H1 (cell line): Measurements from ENCODE around the gene BPGM. TPM values are rescaled to one million over a fixed set of nuclear protein-coding genes. Genes with fewer than 3 reads are reported as not detected.

Experiments used
- CTCF ChIA-PET: fragments of 300-600 bp; sonication (Branson Sonifier 250); formaldehyde crosslinking; loops from one replicate; lab custom pipeline; 2021; ENCODE audit not compliant: partially characterized antibody; lab: Charles Lee
- POLR2A ChIA-PET: fragments of 300-600 bp; sonication (Branson Sonifier 250); formaldehyde crosslinking; loops from one replicate; lab custom pipeline; 2021; ENCODE audit warnings: inconsistent platforms; ENCODE audit not compliant: partially characterized antibody; lab: Charles Lee
- DNase-seq, 2 experiments: peaks; one replicate each; pipeline versions ENCODE4 v3.0.0 to v3.0.0-alpha.2; 2010 to 2022; ENCODE audit warnings: low spot score in 2 of 2, low read depth in 1 of 2, mixed read lengths in 1 of 2
- FAIRE-seq: peaks from 2 replicates; lab custom pipeline; 2011; peaks lifted over from hg19 to GRCh38; lab: Jason Lieb, UNC
- H2AFZ ChIP-seq: 2 replicates; pipeline ENCODE4 v1.8.1; 2012; ENCODE audit warnings: low read length, inconsistent platforms
- H2AK5ac ChIP-seq: 2 replicates; pipeline ENCODE4 v1.6.1; 2013; ENCODE audit warnings: low read depth, low read length
- H2BK120ac ChIP-seq: replicated peaks from 2 replicates; pipeline ENCODE3; 2013; ENCODE audit warnings: low read depth, low read length, inconsistent platforms
- H2BK12ac ChIP-seq: 2 replicates; pipeline ENCODE4 v1.6.1; 2013; ENCODE audit warnings: low read depth, low read length
- H2BK15ac ChIP-seq: 2 replicates; pipeline ENCODE4 v1.6.1; 2013; ENCODE audit warnings: low read length
- H2BK20ac ChIP-seq: 2 replicates; pipeline ENCODE4 v1.6.1; 2013; ENCODE audit warnings: low read length
- H2BK5ac ChIP-seq: 2 replicates; pipeline ENCODE4 v1.6.1; 2013; ENCODE audit warnings: low read depth, low read length
- H3K14ac ChIP-seq: 2 replicates; pipeline ENCODE4 v1.6.1; 2013; ENCODE audit warnings: inconsistent platforms; ENCODE audit not compliant: insufficient read length
- H3K18ac ChIP-seq: 2 replicates; pipeline ENCODE4 v1.6.1; 2013; ENCODE audit warnings: low read length; ENCODE audit errors: extremely low read depth
- H3K23ac ChIP-seq: 2 replicates; pipeline ENCODE4 v1.6.1; 2013; ENCODE audit warnings: inconsistent platforms; ENCODE audit not compliant: insufficient read length
- H3K23me2 ChIP-seq: 2 replicates; pipeline ENCODE4 v1.6.1; 2013; ENCODE audit warnings: low read depth, low read length
- H3K27ac ChIP-seq: 2 replicates; pipeline ENCODE4 v1.6.1; 2011; ENCODE audit warnings: low read depth, low read length, inconsistent platforms
- H3K27me3 ChIP-seq, 4 experiments: replicated peaks in 1 of 4; 1 replicate in 1 of 4; 2 replicates in 3 of 4; pipeline versions ENCODE4 v1.6.1 to v1.8.1; 2011 to 2013; ENCODE audit warnings: low read length in 3 of 4, mild to moderate bottlenecking in 3 of 4, inconsistent platforms in 2 of 4, mixed read lengths in 2 of 4, moderate library complexity in 1 of 4; ENCODE audit not compliant: control insufficient read depth in 3 of 4, insufficient read depth in 3 of 4; ENCODE audit errors: extremely low read depth in 1 of 4
- H3K36me3 ChIP-seq, 4 experiments: 2 replicates each; pipeline versions ENCODE4 v1.6.1 to v1.8.1; 2011 to 2013; ENCODE audit warnings: mild to moderate bottlenecking in 4 of 4, low read length in 3 of 4, moderate library complexity in 2 of 4, control low read depth in 1 of 4, inconsistent platforms in 1 of 4; ENCODE audit not compliant: insufficient read depth in 4 of 4, control insufficient read depth in 2 of 4
- H3K4ac ChIP-seq: replicated peaks from 2 replicates; pipeline ENCODE3; 2013; ENCODE audit warnings: low read length, low read depth, mixed read lengths, inconsistent platforms; ENCODE audit not compliant: insufficient read length
- H3K4me1 ChIP-seq, 4 experiments: replicated peaks in 1 of 4; 1 replicate in 1 of 4; 2 replicates in 3 of 4; pipeline versions ENCODE4 v1.6.1 to v1.8.1; 2011 to 2013; ENCODE audit warnings: low read length in 3 of 4, inconsistent platforms in 2 of 4, mixed read lengths in 1 of 4; ENCODE audit not compliant: insufficient read depth in 4 of 4, control insufficient read depth in 3 of 4
- H3K4me2 ChIP-seq, 2 experiments: 2 replicates each; pipeline versions ENCODE4 v1.6.1 to v1.8.1; 2011 to 2013; ENCODE audit warnings: low read depth in 2 of 2, low read length in 2 of 2, control low read depth in 1 of 2, inconsistent platforms in 1 of 2, mild to moderate bottlenecking in 1 of 2; ENCODE audit not compliant: insufficient read depth in 1 of 2
- H3K4me3 ChIP-seq, 4 experiments: fragments of 200-600, 300-600 bp in 1 of 4; sonication (generic), shearing (Covaris generic), sonication (Bioruptor Twin) in 1 of 4; 2 replicates each; pipeline versions ENCODE4 v1.5.1 to v1.8.1; 2011 to 2016; ENCODE audit warnings: low read length in 4 of 4, low read depth in 3 of 4, control low read depth in 2 of 4, inconsistent platforms in 2 of 4, mild to moderate bottlenecking in 2 of 4, mixed read lengths in 1 of 4, moderate library complexity in 1 of 4; ENCODE audit not compliant: insufficient read depth in 2 of 4; ENCODE audit errors: extremely low read depth in 1 of 4
- H3K56ac ChIP-seq: replicated peaks from 2 replicates; pipeline ENCODE3; 2013; ENCODE audit warnings: low read depth, mild to moderate bottlenecking, mixed read lengths, low read length, inconsistent platforms; ENCODE audit not compliant: insufficient read length
- H3K79me1 ChIP-seq: 2 replicates; pipeline ENCODE4 v1.6.1; 2013; ENCODE audit warnings: low read depth, low read length, control low read depth
- H3K79me2 ChIP-seq, 2 experiments: 2 replicates each; pipeline versions ENCODE4 v1.6.1 to v1.8.1; 2012 to 2013; ENCODE audit warnings: low read length in 2 of 2, mild to moderate bottlenecking in 2 of 2, inconsistent platforms in 1 of 2; ENCODE audit not compliant: insufficient read depth in 2 of 2, control insufficient read depth in 1 of 2
- H3K9ac ChIP-seq, 4 experiments: replicated peaks in 1 of 4; 1 replicate in 1 of 4; 2 replicates in 3 of 4; pipeline versions ENCODE4 v1.6.1 to v1.8.1; 2011 to 2013; ENCODE audit warnings: low read depth in 3 of 4, low read length in 3 of 4, control low read depth in 2 of 4, mild to moderate bottlenecking in 2 of 4, moderate library complexity in 2 of 4, inconsistent platforms in 1 of 4; ENCODE audit errors: extremely low read depth in 1 of 4
- H3K9me3 ChIP-seq, 2 experiments: 2 replicates each; pipeline versions ENCODE4 v1.6.1 to v1.8.1; 2012 to 2013; ENCODE audit warnings: mild to moderate bottlenecking in 2 of 2, moderate library complexity in 2 of 2, control low read depth in 1 of 2, inconsistent platforms in 1 of 2, low read depth in 1 of 2, low read length in 1 of 2, mixed read lengths in 1 of 2; ENCODE audit not compliant: insufficient read depth in 2 of 2
- H4K20me1 ChIP-seq, 2 experiments: replicated peaks in 1 of 2; 2 replicates each; pipeline versions ENCODE3 to v1.8.1; 2011 to 2013; ENCODE audit warnings: inconsistent platforms in 2 of 2, low read length in 2 of 2, mild to moderate bottlenecking in 1 of 2; ENCODE audit not compliant: insufficient read depth in 2 of 2, control insufficient read depth in 1 of 2
- H4K5ac ChIP-seq: 2 replicates; pipeline ENCODE4 v1.6.1; 2013; ENCODE audit warnings: low read length, low read depth, mixed read lengths, inconsistent platforms; ENCODE audit not compliant: insufficient read length
- H4K8ac ChIP-seq: 2 replicates; pipeline ENCODE4 v1.8.0; 2013; ENCODE audit warnings: mild to moderate bottlenecking, moderate library complexity, low read length, inconsistent platforms; ENCODE audit not compliant: insufficient read depth; ENCODE audit errors: extremely low read depth
- H4K91ac ChIP-seq: replicated peaks from 2 replicates; pipeline ENCODE3; 2013; ENCODE audit warnings: low read length, mixed read lengths, inconsistent platforms; ENCODE audit not compliant: insufficient read length
- CEBPB ChIP-seq: IDR thresholded peaks from 2 replicates; pipeline ENCODE4 v1.6.1; 2012; ENCODE audit warnings: low read depth, low read length
- CHD1 ChIP-seq: IDR thresholded peaks from 2 replicates; pipeline ENCODE4 v1.6.1; 2012; ENCODE audit warnings: low read depth, low read length, improper control_type of control experiment
- JUN ChIP-seq: IDR thresholded peaks from 2 replicates; pipeline ENCODE4 v1.6.1; 2011; ENCODE audit warnings: low read depth, mild to moderate bottlenecking, improper control_type of control experiment, low read length
- NANOG ChIP-seq: IDR thresholded peaks from 2 replicates; pipeline ENCODE4 v1.6.1; 2011; ENCODE audit warnings: low read length, low read depth, mild to moderate bottlenecking, inconsistent platforms; ENCODE audit not compliant: insufficient read depth, poor library complexity, severe bottlenecking
- NRF1 ChIP-seq: IDR thresholded peaks from 2 replicates; pipeline ENCODE4 v1.6.1; 2011; ENCODE audit warnings: mild to moderate bottlenecking, low read depth, low read length, improper control_type of control experiment
- RNF2 ChIP-seq: fragments of 200-900, 300-1000 bp; sonication (generic); IDR thresholded peaks from 2 replicates; pipeline ENCODE4 v1.7.1; 2016; ENCODE audit warnings: borderline replicate concordance, low read depth, mild to moderate bottlenecking, antibody characterized with exemption, low read length; ENCODE audit not compliant: poor library complexity, severe bottlenecking; ENCODE audit errors: missing control alignments
- WGBS, 2 experiments: shearing (Covaris generic) in 1 of 2; methylation state at CpG; one replicate each; pipeline versions ENCODE4 v1.1.6 to v1.1.7; 2013 to 2015; ENCODE audit warnings: low lambda C conversion rate in 2 of 2, mixed read lengths in 2 of 2, inconsistent platforms in 1 of 2, low coverage in 1 of 2, missing lambda C conversion rate in 1 of 2; ENCODE audit not compliant: insufficient replicate concordance in 2 of 2, insufficient coverage in 1 of 2, insufficient read length in 1 of 2; ENCODE audit errors: extremely low coverage in 1 of 2, missing lambda C conversion rate in 1 of 2; 5-methylcytosine and 5-hydroxymethylcytosine counted together
- polyA plus RNA-seq, 7 experiments: library from polyadenylated mRNA; depleted of rRNA in 3 of 7; stranded (reverse) in 5 of 7; unstranded in 2 of 7; fragments of >200 nt in 5 of 7; fragments of 200-250 nt in 2 of 7; gene quantifications; 1 replicate in 5 of 7; 2 replicates in 1 of 7; 4 replicates in 1 of 7; pipeline versions ENCODE4 v1.2.1 to v1.2.3, GENCODE V29; 2011 to 2013; ENCODE audit warnings: missing spikeins in 2 of 7, mixed read lengths in 2 of 7
- total RNA-seq: library from RNA; stranded (reverse); fragmentation: NEBNext Ultra II Directional; extraction: Animal tissue kit (Norgen Biotek cat#: 25700); gene quantifications from 2 replicates; pipeline ENCODE4 v1.2.1, GENCODE V29; 2021

Gene BPGM
- total and polyA plus RNA-seq, 2 of the 8 experiments (the other 6 are each of a cell fraction or from before 2014, with no cell fraction given), result 9.7 to 15.3 TPM

- H3K4me1 ChIP-seq, result peaks cover 0 to 7% (median 4%) of the 10 kb centered on the region in 4 experiments; a peak in 3 of 7 replicates
- FAIRE-seq (no peak), DNase-seq (no peak)
- no peaks in the 10 kb centered on the region for H4K20me1 ChIP-seq
- no peak overlapping the region for H2AK5ac ChIP-seq
- no peak overlapping the region for H4K5ac ChIP-seq
- no peak overlapping the region for H3K4ac ChIP-seq
- H3K18ac ChIP-seq, result no peak overlapping the region
- WGBS, 2 experiments, result 90% methylated on average over 2 of the region's 2 CpGs; no CpG with 5 or more reads in 1 of the 2 experiments
- H4K91ac ChIP-seq, result no peak overlapping the region
- no peak overlapping the region for H3K27ac ChIP-seq
- no peaks in the 10 kb centered on the region for H3K27me3 ChIP-seq
- no peak overlapping the region for H2BK5ac ChIP-seq
- H2AFZ ChIP-seq, result no peak overlapping the region
- no peaks in the 10 kb centered on the region for H3K36me3 ChIP-seq
- no peak overlapping the region for H2BK12ac ChIP-seq
- H3K79me2 ChIP-seq, result no peaks in the 10 kb centered on the region
- no peaks in the 10 kb centered on the region for H3K9me3 ChIP-seq
- no peaks in the 10 kb centered on the region for H3K23me2 ChIP-seq
- ChIA-PET CTCF (interaction anchor here (1.0 to 6.8 kb wide), 8 partner anchors 9 to 70 kb away, joined by 3 to 82 read pairs (median 16); partner anchors contain the start of gene BPGM), POLR2A (interaction anchor here (0.6 to 3.8 kb wide), 4 partner anchors 16 to 120 kb away, joined by 3 to 10 read pairs (median 5); partner anchors contain the start of gene BPGM)
- H2BK15ac ChIP-seq, result no peak overlapping the region
- no peak overlapping the region for H3K4me2 ChIP-seq
- no peak overlapping the region for H4K8ac ChIP-seq
- no peak overlapping the region for H3K23ac ChIP-seq
- H2BK20ac ChIP-seq, result no peak overlapping the region
- H2BK120ac ChIP-seq, result no peak overlapping the region
- H3K4me3 ChIP-seq, result no peak overlapping the region
- H3K14ac ChIP-seq, result no peak overlapping the region
- no peak overlapping the region for H3K56ac ChIP-seq
- no peak overlapping the region for H3K9ac ChIP-seq
- no peaks in the 10 kb centered on the region for H3K79me1 ChIP-seq
- TF ChIP-seq CHD1 (no peak), JUN (no peak), NANOG (no peak), NRF1 (no peak), RNF2 (no peak), CEBPB (no peak)
These were observed 56.6 kb downstream of the BPGM start for GRCh38 chr7:134703241-134703594.
